Stimulated activated naive CD4-positive, alpha-beta T cell treated with Interleukin-2 at 50 U/mL for 16 hours (primary cell): ENCODE measurements around the gene ACSBG1.
A peak's percentile ranks its signal among the peaks of the same experiment; 100 is the strongest.

Source experiments
- DNase-seq: peaks from one replicate; lab custom pipeline; 2025; lab: John Stamatoyannopoulos, UW

Gene ACSBG1

DNA sequence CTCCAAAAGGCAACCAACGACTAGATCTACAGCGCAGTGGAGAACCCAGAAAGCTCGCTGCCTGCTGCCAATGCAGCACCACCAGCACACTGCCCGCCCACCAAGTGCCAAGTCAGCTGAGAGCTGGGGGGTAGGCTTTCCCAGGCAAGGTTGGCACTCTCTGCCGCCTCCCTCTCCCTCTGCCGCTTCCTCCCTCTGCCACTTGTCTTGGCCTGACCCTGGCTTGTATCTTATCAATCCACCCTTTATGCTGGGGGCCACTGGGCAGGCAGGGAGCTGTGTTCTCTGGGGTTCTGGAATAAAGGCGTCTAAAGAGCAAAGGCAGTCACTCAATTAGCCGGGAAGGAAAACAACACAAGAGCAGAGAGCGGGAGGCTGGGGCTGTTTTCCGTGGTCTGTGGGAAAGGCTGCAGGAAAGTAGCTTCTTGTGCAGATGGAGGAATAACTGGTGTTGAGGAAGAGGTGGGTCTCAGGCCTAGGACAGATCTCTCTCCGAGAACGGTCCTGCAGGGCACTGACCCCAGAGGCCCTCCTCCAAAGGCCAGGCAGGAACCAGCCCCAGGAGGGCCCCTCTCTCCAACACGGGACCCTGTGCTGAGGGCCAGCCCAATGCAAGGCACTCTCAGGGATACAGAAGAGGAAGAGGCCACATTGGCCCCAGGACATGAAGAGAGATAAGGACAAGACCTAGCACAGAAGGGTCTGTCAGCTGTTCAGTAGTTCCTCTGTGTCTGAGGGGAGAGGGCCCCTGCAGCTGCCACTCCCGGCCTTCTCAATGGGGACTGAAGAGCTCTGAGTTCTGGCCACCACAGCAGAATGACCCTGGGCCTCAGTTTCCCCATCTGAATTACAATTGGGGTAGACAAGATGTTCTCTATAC, 30.8 kb downstream of the ACSBG1 start:
- DNase-seq, result no peak

DNA sequence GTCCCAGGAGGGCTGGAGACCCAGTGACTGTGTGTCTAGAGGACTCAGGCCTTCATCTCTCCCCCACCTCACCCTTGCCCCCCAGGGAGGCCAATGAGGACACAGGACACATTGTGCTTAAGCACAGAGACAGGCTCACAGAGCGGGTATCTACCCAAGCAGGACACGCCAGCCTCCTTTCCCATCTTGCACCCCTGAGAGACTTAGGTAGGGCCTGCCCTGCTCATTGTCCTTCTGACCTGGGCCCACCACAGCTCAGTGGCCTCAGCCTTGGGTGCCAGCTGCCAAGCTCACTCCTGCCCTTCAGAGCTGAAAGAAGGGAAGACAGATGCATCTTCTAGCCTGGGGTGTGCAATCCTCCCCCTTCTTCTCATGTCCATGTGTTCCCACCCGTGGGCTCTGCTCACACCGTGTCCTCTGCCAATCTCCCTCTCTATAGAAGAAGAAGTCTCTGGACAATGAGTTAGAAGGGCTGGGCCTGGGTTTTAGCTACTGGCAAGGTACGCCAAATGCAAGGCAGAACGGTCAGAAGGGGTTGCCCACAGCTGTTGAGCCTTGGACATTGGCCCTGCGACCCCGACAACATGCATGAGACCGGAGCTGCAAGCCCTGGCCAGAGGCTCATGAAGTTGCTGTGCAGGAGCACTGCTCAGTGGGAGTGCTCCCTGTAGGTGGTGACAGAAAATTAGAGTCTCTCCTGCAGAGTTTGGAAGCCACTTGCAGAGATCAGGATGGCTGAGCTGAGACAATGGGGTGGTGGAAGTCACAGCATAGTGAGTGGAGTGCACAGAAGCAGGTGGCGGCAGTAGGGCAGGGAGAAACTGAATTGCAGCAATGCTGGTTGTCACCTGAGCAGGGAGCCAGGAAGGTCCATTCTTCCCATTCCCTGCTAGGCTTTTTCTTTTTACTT, 32.8 kb downstream of the ACSBG1 start:
- DNase-seq, result no peak

DNA sequence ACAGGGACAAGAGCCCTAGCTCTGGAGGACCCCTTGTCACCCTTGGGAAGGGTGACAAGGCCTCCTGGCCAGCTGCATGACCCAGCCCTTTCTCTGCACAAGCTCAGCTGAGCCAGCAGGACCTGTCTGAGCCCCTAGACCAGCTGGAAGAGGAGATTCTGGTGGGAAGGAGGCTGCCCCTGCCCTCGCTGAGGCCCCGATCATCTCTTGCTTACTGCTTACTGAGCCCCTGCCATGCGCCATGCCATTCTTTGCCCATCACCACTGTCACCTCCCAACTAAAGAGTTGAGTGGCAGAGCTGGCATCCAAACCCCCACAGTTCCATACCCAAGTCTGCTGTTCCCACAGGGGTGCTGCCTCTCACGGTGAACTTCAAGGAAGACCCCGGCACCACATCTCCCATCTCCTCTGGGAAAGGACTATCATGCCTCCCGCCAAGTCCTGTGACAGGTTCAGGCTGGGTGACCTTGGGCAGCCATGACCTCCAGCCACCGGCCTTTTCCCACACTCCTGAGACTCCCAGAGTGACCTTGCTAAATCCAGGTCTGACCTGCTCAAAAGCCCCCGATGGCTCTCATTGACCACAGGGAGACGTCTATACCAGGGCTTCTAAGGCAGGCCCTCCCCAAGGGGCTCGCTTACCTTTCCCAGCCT, 34.0 kb downstream of the ACSBG1 start:
- DNase-seq, result no peak

DNA sequence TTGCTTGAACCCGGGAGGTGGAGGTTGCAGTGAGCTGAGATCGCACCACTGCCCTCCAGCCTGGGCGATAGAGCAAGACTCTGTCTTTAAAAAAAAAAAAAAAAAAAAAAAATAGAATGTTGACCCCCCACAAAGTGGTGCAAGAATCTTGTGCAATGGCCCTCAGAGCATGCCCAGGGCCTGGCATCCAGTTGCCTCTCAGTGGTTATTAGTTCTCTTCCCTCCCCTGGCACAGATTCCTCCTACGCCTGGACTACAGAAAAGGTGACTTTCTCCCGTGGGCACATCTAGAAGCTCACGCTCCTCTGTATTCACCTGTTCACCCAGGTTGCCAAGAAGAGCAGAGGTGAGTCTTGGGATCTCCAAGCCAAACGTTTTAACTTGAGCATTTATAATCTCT, 36.7 kb downstream of the ACSBG1 start:
- DNase-seq, result no peak

DNA sequence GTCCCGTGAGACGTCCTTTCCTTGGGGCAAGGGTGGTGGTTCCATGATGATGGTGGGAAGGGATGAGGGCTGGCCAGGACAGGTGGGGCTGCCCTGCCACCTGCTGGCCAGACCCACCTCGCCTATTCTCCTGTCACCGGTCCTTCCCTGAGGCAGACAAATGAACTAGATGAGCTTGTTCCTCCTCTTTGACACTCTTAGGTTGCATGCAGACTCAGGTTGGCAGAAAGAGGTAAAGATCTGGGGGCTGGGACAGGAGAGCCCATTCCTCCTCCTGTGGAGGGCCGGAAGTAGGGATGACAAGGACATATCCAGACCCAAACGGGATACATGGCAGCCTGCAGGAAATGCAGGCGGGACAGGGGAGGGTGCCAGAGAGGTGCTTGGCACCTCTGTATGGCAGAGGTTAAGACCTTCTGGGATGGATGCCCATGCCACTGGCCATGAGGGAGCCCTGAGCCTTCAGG, 38.6 kb downstream of the ACSBG1 start:
- DNase-seq, result peak; percentile 9

DNA sequence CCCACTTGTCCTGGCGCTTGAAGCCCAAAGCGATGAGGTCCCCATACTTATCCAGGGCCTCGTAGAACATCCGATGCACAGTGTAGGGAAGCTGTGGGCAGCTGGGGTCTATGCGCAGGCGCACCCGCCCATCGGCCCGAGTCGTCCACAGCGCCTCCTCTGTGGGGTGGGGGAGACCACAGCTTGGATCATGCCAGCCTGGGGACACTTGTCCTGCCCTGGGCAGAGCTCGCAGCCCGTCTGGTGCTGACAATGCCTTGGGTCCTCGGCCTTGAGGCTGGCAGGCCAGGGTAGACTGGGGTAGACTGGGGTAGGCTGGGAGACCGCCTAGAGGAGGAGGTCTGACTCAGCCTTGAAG, 39.8 kb downstream of the ACSBG1 start:
- no peak for DNase-seq

DNA sequence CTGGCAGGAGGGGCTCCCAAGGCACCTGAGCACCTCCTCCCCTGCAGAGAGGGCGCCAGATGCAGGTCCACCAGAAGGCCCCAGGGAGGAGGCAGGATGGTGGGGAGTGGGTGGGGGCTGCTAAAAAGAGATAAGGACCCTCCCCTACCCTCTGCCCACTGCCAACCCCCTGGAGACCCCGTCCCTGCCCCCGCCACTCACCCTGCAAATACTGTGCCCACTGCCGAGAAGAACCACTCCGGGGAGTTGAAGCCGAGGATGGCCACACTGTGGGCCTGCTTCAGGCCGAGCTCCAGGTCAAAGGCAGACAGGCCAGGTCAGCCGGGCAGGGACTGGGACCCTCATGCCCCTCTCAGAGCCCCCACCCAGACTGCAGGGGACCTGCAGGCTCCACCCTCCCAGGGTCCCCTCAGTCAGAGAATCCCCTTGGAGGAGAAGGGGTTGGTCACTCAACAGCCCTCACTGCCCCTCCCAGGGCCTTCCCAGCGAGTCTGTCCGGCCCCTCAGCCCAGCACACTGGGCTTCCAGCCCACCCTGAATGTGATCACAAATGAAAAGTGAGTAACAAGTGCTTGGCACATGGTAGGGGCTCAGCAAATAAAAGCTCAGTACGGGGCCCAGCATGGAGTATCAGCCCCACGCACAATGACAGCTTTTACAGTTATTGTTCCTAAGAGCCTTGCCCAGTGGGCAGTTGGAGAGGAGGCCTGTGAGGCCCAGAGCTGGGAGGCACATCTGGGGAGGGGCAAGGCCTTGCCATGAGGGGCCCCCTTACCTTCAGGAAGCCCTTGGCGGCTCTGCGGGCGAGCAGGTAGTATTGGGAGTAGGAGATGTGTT, 40.4 kb downstream of the ACSBG1 start:
- DNase-seq, result no peak

DNA sequence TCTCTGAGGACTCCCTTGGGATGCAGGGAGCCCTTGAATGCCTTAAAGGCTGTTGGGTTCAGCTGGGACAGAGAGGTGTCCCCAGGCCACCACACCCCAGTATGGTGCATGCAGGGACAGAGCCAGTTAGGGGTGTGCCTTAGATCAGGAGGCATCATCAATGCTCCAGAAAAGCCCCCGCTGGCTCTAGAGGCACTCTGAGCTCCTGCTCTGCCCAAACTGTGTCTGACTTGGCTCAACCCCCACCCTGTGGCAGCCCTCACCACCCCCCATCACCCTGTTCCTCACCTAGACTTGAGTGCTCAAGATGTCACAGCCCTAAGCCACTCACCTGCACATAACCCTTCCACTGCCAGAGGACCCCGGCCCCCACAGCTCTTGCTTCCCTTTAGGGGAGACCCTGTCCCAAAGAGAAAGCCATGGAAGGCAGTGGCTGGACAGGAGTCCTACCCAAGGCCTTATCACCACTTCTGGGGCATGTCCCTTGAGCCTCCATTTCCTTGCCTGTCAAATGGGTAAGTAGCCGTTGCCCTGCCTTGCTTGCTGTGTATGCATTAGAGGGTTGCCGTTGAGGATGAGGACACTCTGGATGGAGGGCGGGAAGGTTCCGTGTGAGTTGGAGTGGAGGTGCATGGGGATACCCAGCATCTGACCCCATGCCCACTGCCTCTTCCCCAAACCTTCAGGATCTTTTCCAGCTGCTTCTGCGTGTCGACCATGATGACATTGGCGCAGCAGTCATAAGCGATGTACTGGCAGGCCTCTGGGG, 41.4 kb downstream of the ACSBG1 start:
- no peak for DNase-seq

DNA sequence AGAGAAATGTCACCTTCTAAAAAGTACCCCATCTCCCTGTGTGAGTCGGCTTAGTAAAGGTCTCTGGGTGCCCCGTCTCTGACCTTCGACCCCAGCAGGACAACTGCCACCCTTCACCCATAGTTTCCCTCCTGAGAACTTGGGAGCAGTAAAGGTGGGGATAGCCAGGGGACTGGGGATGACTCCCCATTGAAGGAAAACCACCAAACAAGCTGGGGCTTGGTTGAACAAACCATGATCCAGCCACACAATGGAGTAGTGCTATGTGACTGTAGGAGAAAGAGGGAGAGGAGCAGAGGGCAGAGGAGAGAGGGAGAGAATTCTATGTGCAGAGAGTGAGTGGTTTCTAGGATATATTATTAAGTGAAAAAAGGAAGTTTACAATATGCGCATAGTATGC, 51.5 kb downstream of the ACSBG1 start:
- DNase-seq, result no peak

DNA sequence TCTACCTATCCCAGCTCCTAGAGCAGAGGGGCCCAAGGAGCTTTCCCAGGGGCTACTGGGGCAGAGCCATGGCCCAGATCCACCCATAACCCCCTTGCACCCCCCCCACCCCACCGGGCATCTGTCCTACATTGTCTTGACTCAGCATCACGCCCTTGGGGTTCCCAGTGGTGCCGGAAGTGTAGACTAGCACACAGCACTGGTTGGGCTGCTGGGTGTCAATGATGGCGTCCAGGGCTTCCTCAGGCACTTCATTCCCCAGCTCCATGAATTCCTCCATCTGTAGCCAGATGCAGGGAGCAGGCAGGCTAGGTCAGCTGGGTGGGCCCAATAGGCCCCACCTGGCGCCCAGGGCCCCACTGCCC, 52.0 kb downstream of the ACSBG1 start:
- no peak for DNase-seq

DNA sequence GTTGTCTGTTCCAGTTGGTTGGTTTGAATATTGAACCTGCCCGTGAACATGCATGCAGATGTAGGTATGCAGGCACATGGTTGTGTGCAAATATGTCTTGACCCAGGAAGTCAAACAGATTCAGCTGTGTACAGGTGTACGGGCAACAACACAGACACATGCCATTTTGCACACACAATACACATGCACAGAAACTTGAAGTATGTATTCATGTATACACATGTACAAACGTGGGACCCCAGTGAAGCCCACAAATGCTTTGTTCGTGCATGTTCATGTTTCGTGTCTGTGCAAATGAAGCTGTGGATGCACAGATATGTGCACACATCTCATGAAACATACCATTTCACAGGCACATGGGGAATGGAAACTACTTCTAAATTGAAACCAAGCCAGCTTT, 54.5 kb downstream of the ACSBG1 start:
- DNase-seq, result no peak

DNA sequence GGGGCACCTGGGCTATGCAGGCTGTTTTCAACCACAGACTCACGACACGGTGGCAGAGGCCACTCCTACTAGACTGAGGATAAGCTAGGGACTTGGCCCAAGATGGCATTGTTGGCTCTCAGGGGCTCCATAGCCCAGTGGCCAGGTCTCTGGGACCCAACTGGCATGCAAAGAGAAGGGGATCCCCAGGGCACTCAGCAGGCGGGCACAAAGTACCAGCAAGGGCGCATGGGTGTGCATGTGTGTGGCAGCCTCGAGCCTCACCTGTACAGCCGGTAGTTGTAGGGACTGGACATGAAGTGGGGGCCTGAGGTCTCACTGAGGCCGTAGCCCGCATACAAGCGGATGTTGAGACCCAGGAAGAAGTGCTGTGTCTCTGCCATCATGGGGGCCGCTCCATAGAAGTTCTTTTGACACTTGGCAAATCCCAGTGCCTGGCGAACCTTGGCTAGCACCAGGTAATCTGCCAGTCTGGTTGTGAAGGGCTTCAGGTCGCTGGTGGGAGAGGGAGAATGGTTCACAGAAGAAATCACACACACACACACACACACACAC, 55.0 kb downstream of the ACSBG1 start:
- no peak for DNase-seq

DNA sequence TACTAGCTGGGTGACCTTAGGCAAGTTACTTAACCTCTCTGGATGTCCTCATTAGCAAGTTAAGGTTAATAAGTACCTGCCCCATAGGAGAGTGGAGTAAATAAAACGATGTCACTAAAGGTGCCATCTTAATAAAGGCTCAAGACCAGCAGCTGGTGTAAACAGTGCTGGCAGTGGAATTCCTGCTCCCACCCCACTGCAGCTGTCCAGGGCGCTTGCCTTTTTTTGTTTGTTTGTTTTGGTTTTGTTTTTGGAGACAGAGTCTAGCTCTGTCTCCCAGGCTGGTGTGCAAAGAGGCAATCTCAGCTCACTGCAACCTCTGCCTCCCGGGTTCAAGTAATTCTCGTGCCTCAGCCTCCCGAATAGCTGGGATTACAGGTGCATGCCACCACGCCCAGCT, 56.3 kb downstream of the ACSBG1 start:
- DNase-seq, result no peak

DNA sequence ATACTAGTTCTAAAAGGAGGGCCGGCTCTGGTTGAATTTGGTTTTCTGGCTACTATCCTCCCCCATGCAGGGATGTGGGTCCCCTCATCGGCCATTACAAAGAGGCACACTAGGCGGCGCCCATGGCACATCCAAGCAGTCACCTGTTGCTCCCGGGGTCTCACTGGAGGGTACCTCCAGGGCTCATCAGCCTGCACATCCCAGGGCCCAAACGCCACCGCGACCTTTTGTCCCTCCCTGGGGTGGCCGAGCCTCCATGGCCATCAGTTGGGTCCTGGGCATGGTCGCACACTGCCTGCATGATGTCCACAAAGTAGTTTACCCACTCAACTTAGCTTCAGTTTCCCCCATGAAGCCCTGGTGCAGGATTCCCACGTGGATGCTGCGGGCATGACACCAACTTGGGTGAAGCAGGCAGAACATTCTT, 56.9 kb downstream of the ACSBG1 start:
- no peak for DNase-seq

DNA sequence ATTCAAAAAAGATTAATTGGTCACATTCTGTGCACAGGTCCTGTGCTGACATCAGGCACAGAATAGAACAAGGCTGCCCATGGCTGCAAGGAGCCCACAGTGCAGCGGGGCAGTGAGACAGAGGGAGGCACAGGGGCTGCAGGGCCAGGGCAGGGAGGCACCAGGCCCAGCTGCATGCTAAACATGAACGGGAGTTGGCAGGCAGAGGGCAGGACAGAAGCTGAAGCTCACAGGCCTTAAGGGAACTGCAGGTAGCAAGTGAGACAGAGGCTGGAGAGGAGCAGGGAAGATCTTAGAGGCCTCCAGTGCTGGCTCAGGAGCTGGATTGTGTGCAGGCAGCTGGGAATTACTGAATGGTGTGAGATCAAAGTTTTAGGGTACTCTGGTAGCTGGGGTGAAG, 59.0 kb downstream of the ACSBG1 start:
- DNase-seq, result no peak

DNA sequence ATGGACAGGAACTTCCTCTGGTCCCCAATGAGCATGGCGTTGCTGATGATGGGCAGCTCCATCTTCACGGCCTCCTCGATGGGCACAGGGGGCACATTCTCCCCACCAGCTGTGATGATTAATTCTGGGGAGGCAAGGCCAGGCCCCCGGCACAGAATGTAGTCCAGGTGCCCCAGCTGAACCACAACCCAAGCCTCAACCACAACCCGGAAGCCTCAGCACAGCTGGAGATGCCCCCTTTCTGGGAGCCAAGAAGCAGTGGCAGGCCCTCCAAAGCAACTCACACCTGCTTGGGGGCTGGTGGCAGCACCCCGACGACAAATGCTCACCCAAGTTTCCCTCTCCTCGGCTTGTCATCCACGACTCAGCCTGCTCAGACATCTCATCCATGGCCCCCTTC, 60.0 kb downstream of the ACSBG1 start:
- DNase-seq, result no peak

DNA sequence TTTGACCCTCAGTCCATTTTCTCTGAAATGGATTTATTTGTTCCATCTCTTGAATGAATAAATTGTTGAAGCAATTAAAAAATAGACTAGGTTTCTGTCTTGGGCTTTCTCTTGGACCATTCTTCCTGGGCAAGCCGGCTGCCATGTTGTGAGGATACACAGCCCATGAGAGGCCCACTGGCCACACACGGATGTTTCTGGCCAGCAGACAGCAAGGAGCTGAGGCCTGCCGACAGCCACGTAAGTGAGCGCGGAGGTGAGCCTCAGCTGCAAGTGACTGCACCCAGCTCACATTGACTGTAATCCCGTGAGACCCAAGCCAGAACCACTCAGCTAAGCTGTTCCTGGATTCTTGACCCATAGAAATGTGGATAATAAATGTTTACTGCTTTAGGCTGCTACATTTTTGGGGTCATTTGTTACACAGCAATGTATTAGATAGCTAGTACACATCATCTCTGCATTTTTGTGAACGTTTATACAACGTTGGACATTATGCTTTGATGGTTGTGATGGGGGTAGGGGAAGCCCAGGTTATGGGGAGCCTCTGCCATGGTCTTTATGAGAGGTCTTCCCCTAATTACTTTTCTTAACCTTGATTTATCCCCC, 62.4 kb downstream of the ACSBG1 start:
- DNase-seq, result no peak

DNA sequence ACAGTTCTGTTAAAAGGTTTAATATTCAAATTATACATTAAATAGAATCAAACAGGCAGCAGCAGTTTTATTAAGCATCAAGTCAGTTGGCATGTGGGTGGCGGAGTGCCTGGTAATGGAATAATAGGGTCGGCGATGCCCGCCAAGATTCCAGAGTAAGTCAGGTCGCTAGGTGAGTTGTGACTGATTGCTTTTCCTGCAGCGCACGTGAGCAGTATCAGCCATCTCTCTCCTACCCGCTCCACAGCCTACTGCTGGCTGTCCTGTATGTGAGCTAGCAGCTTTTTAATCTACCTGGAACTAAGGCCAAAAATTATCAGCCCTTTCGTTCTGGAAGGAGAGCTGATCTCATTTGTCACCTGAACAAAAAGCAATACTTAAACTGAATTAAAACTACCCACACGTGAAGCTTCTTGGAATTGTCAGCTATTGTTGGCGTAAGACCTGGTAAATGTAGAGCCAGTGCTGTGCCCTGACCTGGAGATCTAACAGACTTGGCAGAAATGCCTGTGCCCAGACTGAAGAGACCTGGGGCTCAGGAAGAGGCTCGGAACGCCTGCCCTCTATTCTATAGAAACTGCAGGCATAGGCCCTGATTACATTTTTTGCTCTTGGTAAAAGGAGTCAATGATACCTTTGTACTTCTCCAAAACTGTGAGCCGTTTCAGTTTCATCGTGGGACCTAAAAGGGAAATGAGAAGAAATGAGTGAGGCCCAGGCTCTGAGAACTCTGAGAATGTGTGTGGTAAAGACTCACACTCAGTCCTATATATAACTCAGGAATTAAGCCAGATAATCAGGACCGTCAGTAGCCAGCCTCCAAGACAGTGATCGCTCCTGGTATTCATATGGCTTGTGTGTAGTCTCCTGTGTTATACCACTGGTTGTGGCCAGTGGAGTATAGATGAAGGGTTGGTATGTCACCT, 63.3 kb downstream of the ACSBG1 start:
- DNase-seq, result no peak

DNA sequence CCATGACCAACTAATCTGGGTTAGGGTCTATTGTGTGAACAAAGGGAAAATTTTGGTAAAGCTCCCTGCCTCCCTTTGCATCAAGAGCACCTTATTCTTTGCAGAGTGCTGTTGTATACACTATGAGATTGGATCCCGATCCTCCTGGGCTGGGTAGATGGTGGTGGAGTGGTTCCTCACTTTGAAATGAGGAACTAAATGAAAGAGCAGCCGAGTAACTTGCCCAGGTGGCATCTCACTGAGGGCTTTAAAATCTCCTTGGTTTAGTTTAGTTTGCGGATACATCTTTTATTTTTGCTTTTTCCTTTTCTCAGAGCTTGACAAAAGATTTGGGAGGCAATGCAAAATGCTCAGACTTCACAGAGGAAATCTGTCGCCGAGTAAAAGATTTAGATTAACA, 65.8 kb downstream of the ACSBG1 start:
- DNase-seq, result no peak
